ENCODE data around the gene TINAGL1. TPM values are rescaled to one million over a fixed set of nuclear protein-coding genes. Genes with fewer than 3 reads are reported as not detected.

TINAGL1 gene
- total RNA-seq, 1 donor from 2014 or later = 5.7 TPM

GRCh38 chr1:31549809-31550620, 26.3 kb upstream of the TINAGL1 start:
- Histone ChIP-seq H3K4me2 (ENCODE audit: low read length) (peak overlapping the region; percentile 72), H3K9ac (ENCODE audit: low read length) (no peak overlapping the region), H3K36me3 (ENCODE audit: insufficient read depth, low read length) (no peaks in the 10 kb centered on the region), H4K20me1 (ENCODE audit: insufficient read depth, low read length) (no peaks in the 10 kb centered on the region), H3K9me3 (ENCODE audit: insufficient read depth, low read depth, low read length) (peaks cover 6% of the 10 kb centered on the region), H3K79me2 (ENCODE audit: insufficient read depth, low read length) (no peaks in the 10 kb centered on the region), H3K27me3 (ENCODE audit: insufficient read depth, low read length) (peaks cover 6% of the 10 kb centered on the region), H3K4me1 (ENCODE audit: insufficient read depth, low read length) (peaks cover 18% of the 10 kb centered on the region), H3K4me3 (ENCODE audit: insufficient read depth, low read depth, low read length) (peak overlapping the region; percentile 11), H3K27ac (ENCODE audit: low read depth, low read length) (no peak overlapping the region), H2AFZ (ENCODE audit: low read depth, low read length) (peak overlapping the region; percentile 72)
- H3K27ac Mint-ChIP-seq (ENCODE audit: unreplicated experiment) = no peak overlapping the region
- DNase-seq (ENCODE audit: low read depth) (no peak), FAIRE-seq (no peak)
- peak overlapping the region; percentile 84 for H3K4me3 Mint-ChIP-seq (ENCODE audit: unreplicated experiment)
- no peaks in the 10 kb centered on the region for H3K36me3 Mint-ChIP-seq (ENCODE audit: low read depth, unreplicated experiment)
- no peaks in the 10 kb centered on the region for H3K9me3 Mint-ChIP-seq (ENCODE audit: unreplicated experiment)
- TF ChIP-seq CTCF (IDR thresholded peaks at IDR 0.05; ENCODE audit: insufficient read depth, low read depth, low read length) = no peak
- TF ChIP-seq EZH2 (IDR thresholded peaks at IDR 0.05; ENCODE audit: insufficient read depth, low read length) = no peak
- H3K4me1 Mint-ChIP-seq (ENCODE audit: low read depth, unreplicated experiment) = peaks cover 11% of the 10 kb centered on the region
- H3K27me3 Mint-ChIP-seq (ENCODE audit: low read depth, unreplicated experiment) = no peaks in the 10 kb centered on the region

GRCh38 chr1:31551208-31551607, 25.1 kb upstream of the TINAGL1 start:
- Mint-ChIP-seq H3K27me3 (ENCODE audit: low read depth, unreplicated experiment) (no peaks in the 10 kb centered on the region), H3K36me3 (ENCODE audit: low read depth, unreplicated experiment) (no peaks in the 10 kb centered on the region), H3K4me3 (ENCODE audit: unreplicated experiment) (no peak overlapping the region), H3K4me1 (ENCODE audit: low read depth, unreplicated experiment) (peaks cover 11% of the 10 kb centered on the region), H3K27ac (ENCODE audit: unreplicated experiment) (no peak overlapping the region), H3K9me3 (ENCODE audit: unreplicated experiment) (no peaks in the 10 kb centered on the region)
- Histone ChIP-seq H3K9ac (ENCODE audit: low read length) (no peak overlapping the region), H3K4me1 (ENCODE audit: insufficient read depth, low read length) (peaks cover 18% of the 10 kb centered on the region), H2AFZ (ENCODE audit: low read depth, low read length) (no peak overlapping the region), H3K79me2 (ENCODE audit: insufficient read depth, low read length) (no peaks in the 10 kb centered on the region), H3K9me3 (ENCODE audit: insufficient read depth, low read depth, low read length) (no peaks in the 10 kb centered on the region), H3K4me2 (ENCODE audit: low read length) (no peak overlapping the region), H3K36me3 (ENCODE audit: insufficient read depth, low read length) (no peaks in the 10 kb centered on the region), H3K27ac (ENCODE audit: low read depth, low read length) (no peak overlapping the region), H3K4me3 (ENCODE audit: insufficient read depth, low read depth, low read length) (no peak overlapping the region), H3K27me3 (ENCODE audit: insufficient read depth, low read length) (peaks cover 3% of the 10 kb centered on the region), H4K20me1 (ENCODE audit: insufficient read depth, low read length) (no peaks in the 10 kb centered on the region)
- no peak for FAIRE-seq
- no peak for DNase-seq (ENCODE audit: low read depth)
- no peak for TF ChIP-seq CTCF (IDR thresholded peaks at IDR 0.05; ENCODE audit: insufficient read depth, low read depth, low read length)
- no peak for TF ChIP-seq EZH2 (IDR thresholded peaks at IDR 0.05; ENCODE audit: insufficient read depth, low read length)

- Histone ChIP-seq H3K36me3 (ENCODE audit: insufficient read depth, low read length) (no peaks in the 10 kb centered on the region), H3K27ac (ENCODE audit: low read depth, low read length) (no peak overlapping the region), H4K20me1 (ENCODE audit: insufficient read depth, low read length) (no peaks in the 10 kb centered on the region), H2AFZ (ENCODE audit: low read depth, low read length) (no peak overlapping the region), H3K4me1 (ENCODE audit: insufficient read depth, low read length) (peaks cover 18% of the 10 kb centered on the region), H3K9ac (ENCODE audit: low read length) (no peak overlapping the region), H3K9me3 (ENCODE audit: insufficient read depth, low read depth, low read length) (no peaks in the 10 kb centered on the region), H3K27me3 (ENCODE audit: insufficient read depth, low read length) (peaks cover 3% of the 10 kb centered on the region), H3K79me2 (ENCODE audit: insufficient read depth, low read length) (no peaks in the 10 kb centered on the region), H3K4me2 (ENCODE audit: low read length) (no peak overlapping the region), H3K4me3 (ENCODE audit: insufficient read depth, low read depth, low read length) (no peak overlapping the region)
- Mint-ChIP-seq H3K4me1 (ENCODE audit: low read depth, unreplicated experiment) (peaks cover 11% of the 10 kb centered on the region), H3K9me3 (ENCODE audit: unreplicated experiment) (no peaks in the 10 kb centered on the region), H3K27ac (ENCODE audit: unreplicated experiment) (no peak overlapping the region), H3K4me3 (ENCODE audit: unreplicated experiment) (no peak overlapping the region), H3K27me3 (ENCODE audit: low read depth, unreplicated experiment) (no peaks in the 10 kb centered on the region), H3K36me3 (ENCODE audit: low read depth, unreplicated experiment) (no peaks in the 10 kb centered on the region)
- no peak for FAIRE-seq
- no peak for TF ChIP-seq EZH2 (IDR thresholded peaks at IDR 0.05; ENCODE audit: insufficient read depth, low read length)
- TF ChIP-seq CTCF (IDR thresholded peaks at IDR 0.05; ENCODE audit: insufficient read depth, low read depth, low read length) = no peak
- no peak for DNase-seq (ENCODE audit: low read depth)
Measured at GRCh38 chr1:31552489-31552888, 23.8 kb upstream of the TINAGL1 start.

Data from astrocyte (in vitro differentiated cells and primary cell).